Kidney (tissue), 14 donors: ENCODE data around the gene ESRRB. TPM values are rescaled to one million over a fixed set of nuclear protein-coding genes. Genes with fewer than 3 reads are reported as not detected.
A peak's percentile ranks its signal among the peaks of the same experiment; 100 is the strongest.

Experiments
- DNase-seq, 5 donors: peaks; one replicate each; pipeline ENCODE4 v3.0.0-alpha.2; 2013 to 2020
- FAIRE-seq: peaks from 2 replicates; lab custom pipeline; 2012; peaks lifted over from hg19 to GRCh38; lab: Jason Lieb, UNC
- H3K27ac ChIP-seq, 2 donors: one replicate each; pipeline ENCODE4 v1.7.0; 2013; ENCODE audit warnings: low read depth in 2 of 2, low read length in 2 of 2, inconsistent platforms in 1 of 2
- H3K27me3 ChIP-seq: one replicate; pipeline ENCODE4 v1.7.1; 2013; ENCODE audit warnings: low read length, inconsistent platforms; ENCODE audit not compliant: control insufficient read depth, insufficient read depth
- H3K36me3 ChIP-seq, 3 donors: one replicate each; pipeline versions ENCODE4 v1.7.0 to v1.7.1; 2013; ENCODE audit warnings: low read length in 3 of 3, control low read depth in 1 of 3, inconsistent platforms in 1 of 3; ENCODE audit not compliant: insufficient read depth in 3 of 3, control insufficient read depth in 2 of 3
- H3K4me1 ChIP-seq, 3 donors: one replicate each; pipeline versions ENCODE4 v1.7.0 to v1.7.1; 2013; ENCODE audit warnings: low read length in 3 of 3, inconsistent platforms in 1 of 3, low read depth in 1 of 3; ENCODE audit not compliant: control insufficient read depth in 2 of 3, insufficient read depth in 2 of 3
- H3K4me3 ChIP-seq, 3 donors: one replicate each; pipeline versions ENCODE4 v1.7.0 to v1.8.1; 2013; ENCODE audit warnings: low read length in 3 of 3, control low read depth in 1 of 3, inconsistent platforms in 1 of 3
- H3K9ac ChIP-seq, 3 donors: one replicate each; pipeline versions ENCODE4 v1.7.0 to v1.7.1; 2013; ENCODE audit warnings: low read length in 3 of 3, control low read depth in 1 of 3, inconsistent platforms in 1 of 3
- H3K9me3 ChIP-seq, 3 donors: one replicate each; pipeline versions ENCODE4 v1.7.0 to v1.7.1; 2013; ENCODE audit warnings: low read length in 3 of 3, control low read depth in 1 of 3, inconsistent platforms in 1 of 3; ENCODE audit not compliant: control insufficient read depth in 2 of 3, insufficient read depth in 1 of 3
- CTCF ChIP-seq: IDR thresholded peaks from 3 replicates; pipeline ENCODE4 v1.5.1; 2012; ENCODE audit warnings: mild to moderate bottlenecking, moderate library complexity, borderline replicate concordance; ENCODE audit not compliant: insufficient read depth; ENCODE audit errors: extremely low read depth
- intact Hi-C: fragments of 100-400 bp; cut with DNase I; formaldehyde crosslinking; loops from one replicate; pipeline ENCODE4 v1.11.1; 2022
- polyA plus RNA-seq: library from polyadenylated mRNA; stranded (reverse); fragments of 350-450 nt; fragmentation: Illumina TruSeq; extraction: RNeasy Lipid Tissue Mini Kit (QIAGEN cat#74804); gene quantifications from one replicate; pipeline ENCODE4 v1.2.3, GENCODE V29; 2014; ENCODE audit warnings: low read depth, low replicate concordance; ENCODE audit not compliant: insufficient read depth
- total RNA-seq: library from RNA; stranded (reverse); fragmentation: NEBNext Ultra II Directional; extraction: Animal tissue kit (Norgen Biotek cat#: 25700); gene quantifications from one replicate; pipeline ENCODE4 v1.2.1, GENCODE V29; 2021
- donor health status: control.
- donor health status: control.
- donor health status: control.
- donor health status: control.
- donor health status: control.
- donor health status: DM: yes; HTN: yes; CAD: no.
- donor health status: Normal renal cell carcinoma (clear cell type).

ESRRB gene
- total and polyA plus RNA-seq, 2 donors from 2014 or later: 3.9 to 19.1 TPM

DNA sequence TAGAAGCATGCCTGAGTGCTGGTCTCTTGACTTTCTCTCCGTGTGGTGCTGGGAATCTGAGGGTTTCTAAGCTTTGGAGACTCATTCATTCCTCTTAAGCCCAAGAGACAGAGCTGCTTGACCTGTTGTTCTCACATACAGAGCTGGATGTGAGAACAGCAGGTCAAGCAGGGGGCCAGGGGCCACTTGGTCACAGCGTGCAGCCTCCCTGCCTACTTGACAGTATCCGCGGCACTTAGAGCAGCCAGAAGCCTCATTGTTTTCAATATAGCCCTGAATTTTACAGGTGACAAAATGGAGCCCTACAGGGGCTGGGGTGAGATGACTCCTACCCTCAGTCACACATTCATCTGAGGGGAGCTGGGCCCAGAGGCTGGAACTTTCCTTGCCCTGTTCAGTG lies 88.9 kb downstream of the ESRRB start:
- Histone ChIP-seq H3K9me3 (no peaks in the 10 kb centered on the region), H3K4me3 (no peak overlapping the region), H3K36me3 (no peaks in the 10 kb centered on the region), H3K9ac (no peak overlapping the region), H3K27me3 (no peaks in the 10 kb centered on the region), H3K27ac (no peak overlapping the region), H3K4me1 (no peaks in the 10 kb centered on the region)
- TF ChIP-seq CTCF: no peak
- FAIRE-seq (no peak), DNase-seq (no peak)
- intact Hi-C loops: no loop called here

DNA sequence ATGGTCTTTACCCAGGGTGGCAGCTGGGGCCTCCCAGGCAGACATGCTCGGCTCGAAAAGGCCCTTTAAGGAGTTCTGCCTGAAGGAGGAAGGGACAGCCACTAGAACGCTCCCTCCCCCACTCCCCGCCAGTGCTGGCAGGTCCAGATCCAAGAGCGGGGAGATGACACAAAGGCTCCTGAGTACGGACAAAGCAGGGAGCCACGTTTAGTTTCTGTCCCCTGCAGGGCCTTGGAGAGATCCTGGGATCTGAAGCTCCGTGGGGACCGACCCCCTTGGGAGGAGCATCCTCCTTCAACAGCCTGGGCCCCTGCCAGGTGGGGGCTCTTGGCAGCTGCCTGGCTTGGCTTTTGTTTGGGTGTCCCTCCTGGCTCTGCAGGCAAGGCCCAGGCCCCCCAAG lies 89.7 kb downstream of the ESRRB start:
- no peak overlapping the region for H3K9ac ChIP-seq
- no peak for FAIRE-seq
- no peak for DNase-seq
- no peak for TF ChIP-seq CTCF
- no peak overlapping the region for H3K27ac ChIP-seq
- no peaks in the 10 kb centered on the region for H3K36me3 ChIP-seq
- no peaks in the 10 kb centered on the region for H3K4me1 ChIP-seq
- intact Hi-C loops: no loop called here
- no peaks in the 10 kb centered on the region for H3K27me3 ChIP-seq
- H3K9me3 ChIP-seq: no peaks in the 10 kb centered on the region
- H3K4me3 ChIP-seq: no peak overlapping the region

DNA sequence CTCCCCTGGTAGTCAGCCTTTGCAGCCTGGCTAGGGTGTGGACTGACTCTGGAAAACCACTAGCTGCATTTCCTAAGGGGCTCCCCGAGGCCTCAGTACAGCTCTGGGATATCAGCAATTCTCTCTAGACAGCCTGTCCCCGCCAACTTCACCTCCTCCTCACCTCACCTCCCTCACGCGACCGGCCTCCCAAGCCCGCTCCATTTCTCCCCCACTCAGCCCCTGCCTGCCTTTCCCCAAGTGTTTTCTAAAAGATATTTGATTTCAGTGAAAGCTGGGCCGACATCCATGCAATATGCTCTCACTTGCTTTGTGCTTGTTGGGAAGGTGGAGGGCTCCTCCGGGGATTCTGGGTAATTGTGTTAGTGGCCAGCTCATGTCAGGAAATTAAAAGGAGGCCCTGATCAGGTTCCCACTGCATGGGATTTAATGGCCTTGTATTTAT lies 91.8 kb downstream of the ESRRB start:
- Histone ChIP-seq H3K9me3 (no peaks in the 10 kb centered on the region), H3K27ac (no peak overlapping the region), H3K36me3 (no peaks in the 10 kb centered on the region), H3K4me3 (no peak overlapping the region), H3K4me1 (no peaks in the 10 kb centered on the region), H3K27me3 (no peaks in the 10 kb centered on the region), H3K9ac (no peak overlapping the region)
- DNase-seq (peak in 4 of 5 donors; percentile 79 to 89 (median 84)), FAIRE-seq (no peak)
- intact Hi-C loops: no loop called here
- no peak for TF ChIP-seq CTCF

- H3K9ac ChIP-seq: no peak overlapping the region
- FAIRE-seq: no peak
Measured at GRCh38 chr14:76472199-76472723, 96.3 kb downstream of the ESRRB start.

More at GRCh38 chr14:76472199-76472723, 96.3 kb downstream of the ESRRB start:
- H3K9me3 ChIP-seq: no peaks in the 10 kb centered on the region
- no peak for TF ChIP-seq CTCF
- H3K27me3 ChIP-seq: no peaks in the 10 kb centered on the region
- peaks cover 0 to 3% (median 0%) of the 10 kb centered on the region in 3 donors for H3K4me1 ChIP-seq
- H3K27ac ChIP-seq: no peak overlapping the region
- DNase-seq: no peak
- H3K4me3 ChIP-seq: no peak overlapping the region
- no peaks in the 10 kb centered on the region for H3K36me3 ChIP-seq
- intact Hi-C loops: no loop called here
